Retinal pigment epithelial cell (primary cell): Measurements from ENCODE around the gene MRGPRX2.
A peak's percentile ranks its signal among the peaks of the same experiment; 100 is the strongest.

Experiments
- DNase-seq: peaks from one replicate; pipeline ENCODE4 v3.0.0-alpha.2; 2010; ENCODE audit warnings: low read depth
- H3K4me3 ChIP-seq: 2 replicates; pipeline ENCODE4 v1.5.1; 2011; ENCODE audit warnings: mild to moderate bottlenecking, low read length, control low read depth, moderate library complexity
- CTCF ChIP-seq: conservative IDR thresholded peaks from 2 replicates; pipeline ENCODE4 v1.5.1; 2011; ENCODE audit warnings: low read depth, low read length, control low read depth, inconsistent platforms

The MRGPRX2 gene

DNA sequence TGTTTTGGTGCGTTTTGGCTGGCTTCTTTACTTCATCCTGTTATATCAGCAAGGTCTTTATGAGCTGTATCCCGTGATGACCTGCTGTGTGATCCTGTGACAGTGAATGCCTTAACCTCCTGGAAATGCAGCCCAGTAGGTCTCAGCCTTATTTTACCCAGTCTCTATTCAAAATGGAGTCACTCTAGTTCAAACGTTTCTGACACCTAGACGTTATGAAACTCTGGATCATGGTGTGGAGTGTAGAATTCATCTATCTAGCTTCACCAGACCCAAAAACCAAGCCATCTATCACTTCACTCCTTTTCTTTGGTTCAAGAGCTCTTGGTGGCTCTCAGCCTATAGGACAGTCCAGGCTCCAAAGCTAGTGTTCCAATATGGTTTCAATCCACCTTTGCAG, 28.3 kb upstream of the MRGPRX2 start:
- no peak overlapping the region for H3K4me3 ChIP-seq
- DNase-seq, result no peak
- TF ChIP-seq CTCF, result no peak

DNA sequence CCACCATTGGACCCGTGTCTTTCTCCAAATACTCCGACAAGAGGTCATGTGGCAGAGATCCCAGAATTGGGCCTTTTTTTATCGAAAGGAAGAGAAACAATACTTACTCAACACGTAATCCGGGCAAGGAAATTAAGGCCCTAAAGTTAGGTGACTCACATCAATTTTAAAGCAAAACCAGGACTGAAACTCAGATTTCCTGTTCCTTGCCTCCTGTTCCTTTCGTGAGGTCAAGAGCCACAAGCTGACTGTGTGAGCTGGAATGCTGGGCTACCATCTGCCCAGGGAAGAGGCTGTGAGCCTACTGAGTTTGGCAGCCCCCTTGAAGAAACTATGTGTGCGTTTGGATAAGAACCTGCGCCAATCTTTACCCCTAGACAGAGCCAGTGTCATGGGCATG, 27.1 kb upstream of the MRGPRX2 start:
- no peak for DNase-seq
- no peak for TF ChIP-seq CTCF
- no peak overlapping the region for H3K4me3 ChIP-seq

GRCh38 chr11:19084661-19085315, 24.3 kb upstream of the MRGPRX2 start:
- H3K4me3 ChIP-seq, result no peak overlapping the region

DNA sequence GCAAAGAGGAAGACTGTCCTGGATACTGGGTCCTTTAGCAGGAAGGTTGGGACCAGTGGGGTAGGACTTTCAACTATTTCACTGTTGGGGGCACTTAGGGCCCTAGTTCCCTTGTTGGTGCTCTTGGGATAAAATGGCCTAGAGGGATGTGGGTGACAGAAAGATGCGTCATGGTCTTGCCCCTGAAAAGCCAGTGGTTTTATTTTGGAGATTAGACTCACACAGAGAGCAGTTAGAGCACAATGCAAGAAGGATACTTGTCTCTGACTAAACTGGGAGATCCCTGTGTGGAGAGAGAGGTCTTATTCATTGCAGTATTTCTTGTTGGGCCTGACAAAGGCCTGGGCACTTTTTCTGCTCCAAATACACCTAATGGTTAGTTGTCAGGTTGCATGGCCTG, 22.6 kb upstream of the MRGPRX2 start:
- no peak for TF ChIP-seq CTCF
- no peak for DNase-seq
- no peak overlapping the region for H3K4me3 ChIP-seq

More at GRCh38 chr11:19084661-19085315, 24.3 kb upstream of the MRGPRX2 start:
- DNase-seq, result no peak
- TF ChIP-seq CTCF, result no peak

- DNase-seq, result peak; percentile 71
- no peak for TF ChIP-seq CTCF
- H3K4me3 ChIP-seq, result no peak overlapping the region
Observed at GRCh38 chr11:19080579-19080993, 20.1 kb upstream of the MRGPRX2 start.

GRCh38 chr11:19079643-19080440, 19.3 kb upstream of the MRGPRX2 start:
- TF ChIP-seq CTCF, result no peak
- H3K4me3 ChIP-seq, result no peak overlapping the region
- DNase-seq, result no peak

DNA sequence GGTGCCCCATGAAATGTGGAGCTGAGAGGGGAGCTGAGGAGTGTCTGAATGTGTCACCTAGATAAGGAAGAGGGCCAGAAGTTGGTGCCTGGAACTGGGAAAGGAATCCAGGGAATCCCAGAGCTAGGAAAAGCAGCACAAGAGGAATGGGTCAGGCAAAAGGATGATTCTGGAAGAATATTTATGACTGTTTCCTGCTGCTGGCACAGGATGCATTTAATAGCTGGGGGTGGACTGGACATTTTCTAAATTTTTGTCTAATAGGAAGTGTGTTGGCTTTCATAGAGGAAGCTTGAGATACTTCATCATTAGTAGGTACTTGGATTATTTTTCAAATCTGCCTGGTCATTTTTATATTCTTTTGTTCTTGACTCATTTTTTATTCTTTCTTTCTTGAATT, 17.4 kb upstream of the MRGPRX2 start:
- no peak overlapping the region for H3K4me3 ChIP-seq
- TF ChIP-seq CTCF, result no peak
- DNase-seq, result no peak
